Endothelial cell (in vitro differentiated cells): ENCODE measurements around the gene CCDC27. TPM values are rescaled to one million over a fixed set of nuclear protein-coding genes. Genes with fewer than 3 reads are reported as not detected.
A peak's percentile ranks its signal among the peaks of the same experiment; 100 is the strongest.

ENCODE experiments used
- DNase-seq: peaks from one replicate; pipeline ENCODE4 v3.0.0; 2021; ENCODE audit warnings: low spot score
- H3K27ac Mint-ChIP-seq: one replicate; pipeline ENCODE4 v1.8.0; 2021; ENCODE audit warnings: mixed read lengths, inconsistent platforms; ENCODE audit not compliant: unreplicated experiment
- H3K27me3 Mint-ChIP-seq: one replicate; pipeline ENCODE4 v1.8.0; 2021; ENCODE audit warnings: mild to moderate bottlenecking, moderate library complexity, mixed read lengths, inconsistent platforms; ENCODE audit not compliant: unreplicated experiment
- H3K36me3 Mint-ChIP-seq: one replicate; pipeline ENCODE4 v1.8.0; 2021; ENCODE audit warnings: mild to moderate bottlenecking, low read depth, mixed read lengths, inconsistent platforms; ENCODE audit not compliant: unreplicated experiment
- H3K4me1 Mint-ChIP-seq: one replicate; pipeline ENCODE4 v1.8.0; 2021; ENCODE audit warnings: mild to moderate bottlenecking, mixed read lengths, inconsistent platforms; ENCODE audit not compliant: unreplicated experiment
- H3K4me3 Mint-ChIP-seq: one replicate; pipeline ENCODE4 v1.8.0; 2021; ENCODE audit warnings: mild to moderate bottlenecking, mixed read lengths, inconsistent platforms; ENCODE audit not compliant: unreplicated experiment
- H3K9me3 Mint-ChIP-seq: one replicate; pipeline ENCODE4 v1.8.0; 2021; ENCODE audit warnings: mixed read lengths, inconsistent platforms; ENCODE audit not compliant: unreplicated experiment
- CTCF ChIP-seq: fragments of 200-600 bp; sonication (generic); IDR thresholded peaks from one replicate; pipeline ENCODE4 v1.5.0; 2021; ENCODE audit warnings: antibody characterized with exemption; ENCODE audit not compliant: unreplicated experiment
- total RNA-seq: library from RNA; stranded (reverse); fragmentation: NEBNext Ultra II Directional; extraction: Animal tissue kit (Norgen Biotek cat#: 25700); gene quantifications from one replicate; pipeline ENCODE4 v1.2.1, GENCODE V29; 2021; ENCODE audit not compliant: unreplicated experiment

The CCDC27 gene
- total RNA-seq, 1 donor from 2014 or later: not detected

- no peak overlapping the region for H3K27ac Mint-ChIP-seq
- DNase-seq: no peak
- H3K4me1 Mint-ChIP-seq: no peaks in the 10 kb centered on the region
- no peaks in the 10 kb centered on the region for H3K9me3 Mint-ChIP-seq
- H3K27me3 Mint-ChIP-seq: peaks cover 3% of the 10 kb centered on the region
- no peak overlapping the region for H3K4me3 Mint-ChIP-seq
- H3K36me3 Mint-ChIP-seq: peaks cover 41% of the 10 kb centered on the region
- no peak for TF ChIP-seq CTCF
These were observed 28.7 kb downstream of the CCDC27 start for GRCh38 chr1:3780901-3781300.

GRCh38 chr1:3783651-3784474 lies 31.6 kb downstream of the CCDC27 start:
- no peak for DNase-seq
- no peak for TF ChIP-seq CTCF
- Mint-ChIP-seq H3K36me3 (peaks cover 47% of the 10 kb centered on the region), H3K4me1 (no peaks in the 10 kb centered on the region), H3K9me3 (no peaks in the 10 kb centered on the region), H3K27ac (no peak overlapping the region), H3K4me3 (no peak overlapping the region), H3K27me3 (peaks cover 1% of the 10 kb centered on the region)

- H3K4me3 Mint-ChIP-seq: peak overlapping the region; percentile 62
- H3K27me3 Mint-ChIP-seq: peaks cover 1% of the 10 kb centered on the region
- TF ChIP-seq CTCF: no peak
- H3K9me3 Mint-ChIP-seq: no peaks in the 10 kb centered on the region
- peaks cover 38% of the 10 kb centered on the region for H3K36me3 Mint-ChIP-seq
- no peak for DNase-seq
- no peak overlapping the region for H3K27ac Mint-ChIP-seq
- H3K4me1 Mint-ChIP-seq: no peaks in the 10 kb centered on the region
These were observed 32.8 kb downstream of the CCDC27 start for GRCh38 chr1:3785045-3785444.

GRCh38 chr1:3785456-3786157 lies 33.4 kb downstream of the CCDC27 start:
- Mint-ChIP-seq H3K4me3 (peak overlapping the region; percentile 62), H3K36me3 (peaks cover 33% of the 10 kb centered on the region), H3K4me1 (no peaks in the 10 kb centered on the region), H3K27me3 (peaks cover 1% of the 10 kb centered on the region), H3K27ac (no peak overlapping the region), H3K9me3 (no peaks in the 10 kb centered on the region)
- peak; percentile 25 for TF ChIP-seq CTCF
- peak; percentile 53 for DNase-seq
